Measurements from ENCODE around the gene RNF223.

RNF223 gene

DNA sequence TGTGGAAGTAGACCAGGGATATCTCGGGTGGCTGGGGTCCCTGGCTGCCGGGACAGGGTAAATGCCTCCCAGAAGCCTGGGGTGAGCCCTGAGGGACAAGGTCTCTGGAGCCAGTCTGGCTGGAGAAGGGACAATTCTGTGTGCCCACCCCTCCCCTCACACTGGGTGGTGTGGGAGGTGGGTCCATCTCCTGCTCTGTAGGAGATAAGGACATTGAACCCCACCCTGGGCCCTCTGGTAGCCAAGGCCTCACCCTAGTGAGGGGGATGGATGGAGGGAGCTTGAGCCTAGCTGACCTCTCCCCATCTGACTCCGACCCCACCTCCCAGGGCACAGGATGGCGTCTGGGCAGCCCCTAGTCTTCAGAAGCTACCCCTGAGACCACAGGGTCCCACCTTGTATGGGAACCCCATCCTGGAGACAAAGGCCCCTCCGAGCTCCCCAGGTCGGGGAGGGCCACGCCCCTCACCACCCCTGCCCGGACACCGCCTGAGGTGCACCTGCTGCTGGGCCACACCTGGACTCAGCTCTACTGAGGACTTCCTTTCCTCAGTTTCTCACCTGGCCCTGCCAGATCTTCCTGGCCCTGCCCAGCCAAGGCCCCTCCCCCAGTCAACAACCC is 49.8 kb downstream of the RNF223 start:
- DNase-seq: no peak

DNA sequence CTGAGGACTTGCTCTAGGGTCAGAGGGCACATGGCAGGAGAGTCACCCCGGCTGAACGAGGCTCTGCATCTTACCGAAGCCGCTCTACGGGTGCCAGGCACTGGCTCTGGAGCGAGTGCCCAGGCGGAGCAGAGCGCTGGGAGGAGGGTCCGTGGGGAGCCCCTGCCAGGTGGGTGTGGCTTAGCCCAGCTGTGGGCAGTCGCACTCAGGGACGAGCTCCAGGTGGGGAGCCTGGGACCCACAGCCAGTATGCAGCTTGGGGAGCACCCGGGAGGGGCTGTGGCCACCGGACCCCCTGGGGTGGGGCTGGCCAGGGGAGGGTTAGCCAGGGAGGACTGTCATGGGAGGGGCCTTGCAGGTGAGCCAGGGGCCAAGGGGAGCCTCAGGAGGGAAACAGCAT is 50.4 kb downstream of the RNF223 start:
- DNase-seq: no peak

DNA sequence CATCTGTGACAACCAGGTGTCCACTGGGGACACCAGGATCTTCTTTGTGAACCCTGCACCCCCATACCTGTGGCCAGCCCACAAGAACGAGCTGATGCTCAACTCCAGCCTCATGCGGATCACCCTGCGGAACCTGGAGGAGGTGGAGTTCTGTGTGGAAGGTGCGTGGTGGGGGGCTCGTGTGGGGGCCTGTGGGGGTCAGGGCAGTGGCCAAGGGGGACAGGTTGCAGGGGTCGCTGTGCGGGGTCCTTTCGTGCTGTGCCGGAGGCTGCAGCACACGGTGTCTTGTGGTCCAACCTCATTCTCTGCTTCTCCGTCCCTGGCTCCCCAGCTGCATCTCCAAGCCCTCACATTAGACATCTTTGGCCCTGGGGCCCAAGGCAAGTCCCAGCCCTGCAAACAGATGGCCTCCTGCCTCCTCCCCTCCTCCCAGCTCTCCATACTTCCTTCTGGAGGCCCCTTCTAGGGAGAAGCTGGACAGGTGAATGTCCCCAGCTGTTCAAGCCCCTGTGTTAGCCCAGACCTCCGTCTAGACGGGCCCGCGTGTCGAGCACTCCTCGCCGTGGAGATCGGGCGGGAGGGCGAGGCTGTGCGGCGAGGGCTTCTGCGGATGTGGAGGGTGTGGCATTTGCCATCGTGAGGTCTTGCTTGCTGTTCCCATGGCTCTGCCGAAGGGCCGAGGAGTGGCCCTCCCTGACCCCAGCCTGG is 51.6 kb downstream of the RNF223 start:
- DNase-seq: no peak

DNA sequence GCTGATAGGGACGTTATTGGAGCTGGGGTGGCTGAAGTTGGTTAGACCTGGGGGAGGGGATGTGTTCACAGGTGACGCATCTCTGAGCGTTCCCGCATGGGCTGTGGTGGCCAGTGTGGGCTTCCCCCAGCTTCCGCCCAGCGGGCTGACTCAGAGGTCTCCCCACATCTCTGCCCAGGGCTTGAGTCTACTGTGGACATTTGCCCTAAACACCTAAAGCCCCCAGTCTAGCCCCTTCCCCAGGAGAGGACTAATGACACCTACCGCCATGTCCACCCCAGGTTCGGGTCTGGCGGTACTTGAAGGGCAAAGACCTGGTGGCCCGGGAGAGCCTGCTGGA is 52.2 kb downstream of the RNF223 start:
- DNase-seq: no peak

DNA sequence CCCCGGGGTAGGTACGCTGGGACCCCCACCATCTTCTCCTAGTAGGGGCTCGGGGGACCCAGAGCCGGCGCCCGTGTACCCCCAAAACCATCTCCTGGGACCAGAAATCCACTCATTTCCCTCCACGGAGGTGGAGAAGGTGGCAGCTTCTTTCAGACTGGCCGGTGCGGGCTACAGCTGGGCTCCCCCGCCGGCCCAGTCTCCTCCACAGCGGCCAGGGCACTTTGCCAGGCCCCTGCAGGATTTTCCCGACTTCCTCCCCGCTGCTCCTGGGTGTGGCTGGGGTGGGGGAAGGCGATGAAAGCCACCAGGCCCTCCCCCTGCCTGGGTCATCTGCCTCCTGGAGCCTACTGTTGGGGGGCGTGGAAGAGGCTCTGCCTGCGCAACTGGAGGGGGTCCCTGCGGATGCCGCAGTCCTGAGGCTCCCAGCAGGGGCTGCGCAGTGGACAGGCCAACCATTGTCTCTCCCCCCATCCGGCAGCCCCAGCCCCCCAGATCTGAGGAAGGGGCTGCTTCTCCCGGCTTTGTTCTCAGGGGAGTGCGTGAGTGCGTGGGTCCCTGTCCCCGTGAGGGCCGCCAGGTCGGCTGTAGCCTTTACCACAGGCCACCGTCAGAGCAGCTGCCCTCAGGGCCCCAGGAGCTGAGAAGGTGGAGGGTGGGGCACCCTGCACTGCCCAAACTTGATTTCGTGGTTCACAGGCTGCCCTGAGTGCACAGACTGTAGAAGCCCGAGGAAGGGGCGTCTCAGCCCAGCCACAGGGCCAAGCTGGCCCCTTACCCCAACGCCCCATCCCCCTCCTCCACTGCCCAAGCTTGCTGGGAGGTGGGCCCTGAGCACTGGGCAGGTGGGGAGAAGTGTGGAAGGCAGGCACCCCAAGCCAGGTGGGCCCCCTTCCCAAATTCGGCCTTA is 52.8 kb downstream of the RNF223 start:
- DNase-seq: no peak
